ENCODE results near the gene GMDS. TPM values are rescaled to one million over a fixed set of nuclear protein-coding genes. Genes with fewer than 3 reads are reported as not detected.

The GMDS gene
- total and polyA plus RNA-seq, 2 of the 8 experiments (the other 6 are each of a cell fraction or from before 2014, with no cell fraction given) = 16.8 to 50.0 TPM

DNA sequence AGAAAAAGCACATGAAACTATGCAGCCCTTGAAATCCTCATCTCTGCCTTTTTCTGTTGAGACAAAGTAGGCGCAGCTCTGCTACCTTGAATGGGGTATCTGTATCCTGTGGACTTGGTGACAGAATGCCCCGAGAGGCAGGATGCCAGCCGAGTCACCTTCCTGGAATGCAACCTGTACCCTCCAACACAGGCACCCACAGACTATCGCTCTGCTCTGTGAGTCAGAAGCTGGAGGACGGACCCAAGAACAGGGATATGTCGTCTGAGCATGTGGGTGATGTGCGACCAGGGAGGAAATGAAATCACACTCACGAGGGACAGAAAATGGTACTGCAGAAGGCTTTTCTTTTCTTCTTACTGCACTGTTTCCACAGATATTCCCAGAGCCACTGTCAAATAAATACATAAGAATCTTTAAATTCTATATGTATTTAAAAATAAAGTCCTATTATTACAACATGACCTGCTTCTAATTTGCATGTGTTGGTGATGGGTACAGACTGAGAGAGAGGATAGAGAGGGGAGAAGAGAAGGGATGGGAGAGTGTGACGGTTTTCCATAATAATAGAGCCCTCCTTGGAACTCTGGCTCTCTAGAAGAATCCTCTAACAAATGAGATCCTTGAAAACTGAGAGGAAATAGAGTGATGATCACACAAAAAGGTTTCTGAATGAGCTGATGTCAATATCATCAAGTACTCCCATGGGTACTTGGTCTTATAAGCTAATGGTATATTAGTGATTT is 327.6 kb downstream of the GMDS start:
- Histone ChIP-seq H3K4me3 (ENCODE audit: extremely low read depth in 1 of 4, insufficient read depth in 2 of 4, low read depth in 3 of 4, low read length in 4 of 4) (no peak overlapping the region), H3K9ac (replicated peaks in 1 of 4; ENCODE audit: extremely low read depth in 1 of 4, low read depth in 3 of 4, low read length in 3 of 4) (no peak overlapping the region), H2BK12ac (ENCODE audit: low read depth, low read length) (peak overlapping the region; percentile 29; the same call in 1 of the 2 replicates), H3K27me3 (replicated peaks in 1 of 4; ENCODE audit: control insufficient read depth in 3 of 4, extremely low read depth in 1 of 4, insufficient read depth in 3 of 4, low read length in 3 of 4) (no peaks in the 10 kb centered on the region), H3K79me1 (ENCODE audit: low read depth, low read length) (no peaks in the 10 kb centered on the region), H2AFZ (ENCODE audit: low read length) (no peak overlapping the region), H3K36me3 (ENCODE audit: control insufficient read depth in 2 of 4, insufficient read depth in 4 of 4, low read length in 3 of 4) (no peaks in the 10 kb centered on the region), H3K23ac (ENCODE audit: insufficient read length) (no peak overlapping the region), H2BK5ac (ENCODE audit: low read depth, low read length) (no peak overlapping the region), H3K79me2 (ENCODE audit: control insufficient read depth in 1 of 2, insufficient read depth in 2 of 2, low read length in 2 of 2) (no peaks in the 10 kb centered on the region), H3K4me2 (ENCODE audit: insufficient read depth in 1 of 2, low read depth in 2 of 2, low read length in 2 of 2) (no peak overlapping the region), H2AK5ac (ENCODE audit: low read depth, low read length) (peak overlapping the region; percentile 17; the same call in 1 of the 2 replicates), H3K4me1 (replicated peaks in 1 of 4; ENCODE audit: control insufficient read depth in 3 of 4, insufficient read depth in 4 of 4, low read length in 3 of 4) (peaks cover 0 to 3% (median 2%) of the 10 kb centered on the region in 4 experiments; a peak in 4 of 7 replicates), H4K8ac (ENCODE audit: extremely low read depth, insufficient read depth, low read length) (no peak overlapping the region), H2BK120ac (replicated peaks; ENCODE audit: low read depth, low read length) (no peak overlapping the region), H3K4ac (replicated peaks; ENCODE audit: insufficient read length, low read depth, low read length) (no peak overlapping the region), H4K91ac (replicated peaks; ENCODE audit: insufficient read length, low read length) (no peak overlapping the region), H4K5ac (ENCODE audit: insufficient read length, low read depth, low read length) (no peak overlapping the region), H3K56ac (replicated peaks; ENCODE audit: insufficient read length, low read depth, low read length) (no peak overlapping the region), H4K20me1 (replicated peaks in 1 of 2; ENCODE audit: control insufficient read depth in 1 of 2, insufficient read depth in 2 of 2, low read length in 2 of 2) (no peaks in the 10 kb centered on the region), H3K27ac (ENCODE audit: low read depth, low read length) (no peak overlapping the region), H3K18ac (ENCODE audit: extremely low read depth, low read length) (no peak overlapping the region), H2BK20ac (ENCODE audit: low read length) (no peak overlapping the region), H3K9me3 (ENCODE audit: insufficient read depth in 2 of 2, low read depth in 1 of 2, low read length in 1 of 2) (no peaks in the 10 kb centered on the region), H3K14ac (ENCODE audit: insufficient read length) (no peak overlapping the region), H3K23me2 (ENCODE audit: low read depth, low read length) (no peaks in the 10 kb centered on the region), H2BK15ac (ENCODE audit: low read length) (no peak overlapping the region)
- WGBS, 2 experiments (ENCODE audit: extremely low coverage in 1 of 2, insufficient coverage in 1 of 2, insufficient read length in 1 of 2, insufficient replicate concordance in 2 of 2, low coverage in 1 of 2, low lambda C conversion rate in 2 of 2, missing lambda C conversion rate in 1 of 2) = 81% methylated on average over 9 of the region's 9 CpGs; no CpG with 5 or more reads in 1 of the 2 experiments
- DNase-seq (ENCODE audit: low read depth in 1 of 2, low spot score in 2 of 2) (peak in 1 of 2 experiments; percentile 53), FAIRE-seq (no peak)
- TF ChIP-seq, protein P1, sequence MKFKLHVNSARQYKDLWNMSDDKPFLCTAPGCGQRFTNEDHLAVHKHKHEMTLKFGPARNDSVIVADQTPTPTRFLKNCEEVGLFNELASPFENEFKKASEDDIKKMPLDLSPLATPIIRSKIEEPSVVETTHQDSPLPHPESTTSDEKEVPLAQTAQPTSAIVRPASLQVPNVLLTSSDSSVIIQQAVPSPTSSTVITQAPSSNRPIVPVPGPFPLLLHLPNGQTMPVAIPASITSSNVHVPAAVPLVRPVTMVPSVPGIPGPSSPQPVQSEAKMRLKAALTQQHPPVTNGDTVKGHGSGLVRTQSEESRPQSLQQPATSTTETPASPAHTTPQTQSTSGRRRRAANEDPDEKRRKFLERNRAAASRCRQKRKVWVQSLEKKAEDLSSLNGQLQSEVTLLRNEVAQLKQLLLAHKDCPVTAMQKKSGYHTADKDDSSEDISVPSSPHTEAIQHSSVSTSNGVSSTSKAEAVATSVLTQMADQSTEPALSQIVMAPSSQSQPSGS (IDR thresholded peaks at IDR 0.05; ENCODE audit: low read length) = no peak
- no peak for TF ChIP-seq SIX5 (IDR thresholded peaks at IDR 0.05; ENCODE audit: low read depth, low read length)
- no peak for TF ChIP-seq SP2 (IDR thresholded peaks at IDR 0.05; ENCODE audit: low read length)
- no peak for TF ChIP-seq JUND (IDR thresholded peaks at IDR 0.05; ENCODE audit: low read length)
- no peak for TF ChIP-seq MAFK (IDR thresholded peaks at IDR 0.05; ENCODE audit: low read depth, low read length)
- CTCF ChIA-PET (ENCODE audit: partially characterized antibody) = interaction anchor here (0.5 to 1.1 kb wide), 6 partner anchors 8 to 906 kb away, joined by 3 to 4 read pairs (median 3); no protein-coding TSS in a partner anchor
- POLR2A ChIA-PET (ENCODE audit: partially characterized antibody) = interaction anchor here (0.6 kb wide), 1 partner anchor 10 kb away, joined by 3 read pairs; no protein-coding TSS in a partner anchor
